T-helper 1 cell (primary cell): Measurements from ENCODE around the gene AFM.
"Not testable (repeated sequence)": the region's sequence is repeated elsewhere in the genome, so short reads cannot be mapped to it uniquely, and the experiment has no call there.

Experiments used
- DNase-seq, 5 donors: peaks; one replicate each; pipeline ENCODE4 v3.0.0-alpha.2; 2012 to 2020

Gene AFM

DNA sequence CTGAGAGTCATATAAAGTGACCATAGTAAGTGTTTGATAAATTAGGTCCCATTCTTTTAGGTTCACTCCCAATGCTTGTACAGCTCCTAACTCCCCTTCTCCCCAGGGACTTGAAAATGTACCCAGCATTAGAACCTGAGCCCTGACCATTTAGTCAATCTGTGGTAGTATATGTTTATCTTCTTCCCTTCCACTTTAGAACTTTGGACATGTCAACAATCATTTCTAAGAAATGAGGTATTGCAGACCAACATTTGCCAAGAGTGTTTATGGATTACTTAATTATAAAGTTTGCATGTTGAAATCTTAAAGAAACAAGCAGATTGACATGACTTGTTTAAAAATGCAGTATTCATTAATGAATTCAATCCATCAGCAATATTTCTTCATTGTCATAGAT lies 26.0 kb downstream of the AFM start:
- no peak for DNase-seq

DNA sequence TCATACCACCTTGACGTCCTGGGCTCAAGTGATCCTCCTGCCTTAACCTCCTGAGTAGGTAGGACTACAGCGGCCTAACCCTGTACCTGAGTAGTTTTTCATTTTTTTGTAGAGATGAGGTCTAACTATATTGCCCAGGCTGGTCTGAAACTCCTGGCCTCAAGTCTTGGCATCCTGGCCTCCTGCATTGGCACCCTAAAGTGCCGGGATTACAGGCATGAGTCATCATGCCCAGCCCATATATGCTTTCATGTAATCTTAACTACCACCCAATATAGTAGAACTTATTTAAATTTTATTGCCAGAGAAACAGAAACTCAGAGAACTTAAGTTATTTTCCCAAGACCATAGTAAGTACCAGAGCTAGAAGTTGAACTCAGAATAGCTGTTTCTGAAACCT lies 27.1 kb downstream of the AFM start:
- no peak for DNase-seq

DNA sequence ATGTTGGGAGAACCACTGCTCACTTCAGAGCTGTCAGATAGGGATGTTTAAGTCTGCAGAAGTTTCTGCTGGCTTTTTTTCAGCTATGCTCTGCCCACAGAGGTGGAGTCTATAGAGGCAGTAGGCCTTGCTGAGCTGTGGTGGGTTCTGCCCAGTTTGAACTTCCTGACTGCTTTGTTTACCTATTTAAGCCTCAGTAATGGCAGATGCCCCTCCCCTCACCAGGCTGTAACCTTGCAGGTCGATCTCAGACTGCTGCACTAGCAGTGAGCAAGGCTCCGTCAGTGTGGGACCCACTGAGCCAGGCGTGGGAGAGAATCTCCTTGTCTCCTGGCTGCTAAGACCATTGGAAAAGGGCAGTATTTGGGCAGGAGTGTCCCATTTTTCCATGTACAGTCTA lies 36.8 kb downstream of the AFM start:
- DNase-seq, result no peak

GRCh38 chr4:73520821-73521220 lies 39.3 kb downstream of the AFM start:
- no peak for DNase-seq

DNA sequence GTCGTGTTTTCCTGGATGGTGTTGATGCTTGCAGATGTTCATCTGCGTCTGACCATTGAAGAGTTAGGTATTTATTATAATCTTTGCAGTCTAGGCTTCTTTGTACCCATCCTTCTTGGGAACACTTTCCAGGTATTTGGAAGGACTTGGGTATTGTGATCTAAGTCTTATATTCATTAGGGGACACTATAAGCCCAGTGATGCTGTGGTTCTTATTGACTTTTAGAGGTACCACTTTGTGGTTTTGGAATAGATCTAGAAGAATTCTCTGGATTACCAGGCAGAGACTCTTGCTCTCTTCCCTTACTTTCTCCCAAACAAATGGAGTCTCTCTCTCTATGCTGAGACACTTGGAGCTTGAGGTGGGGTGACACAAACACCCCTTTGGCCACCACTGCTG lies 41.6 kb downstream of the AFM start:
- DNase-seq, result no peak

DNA sequence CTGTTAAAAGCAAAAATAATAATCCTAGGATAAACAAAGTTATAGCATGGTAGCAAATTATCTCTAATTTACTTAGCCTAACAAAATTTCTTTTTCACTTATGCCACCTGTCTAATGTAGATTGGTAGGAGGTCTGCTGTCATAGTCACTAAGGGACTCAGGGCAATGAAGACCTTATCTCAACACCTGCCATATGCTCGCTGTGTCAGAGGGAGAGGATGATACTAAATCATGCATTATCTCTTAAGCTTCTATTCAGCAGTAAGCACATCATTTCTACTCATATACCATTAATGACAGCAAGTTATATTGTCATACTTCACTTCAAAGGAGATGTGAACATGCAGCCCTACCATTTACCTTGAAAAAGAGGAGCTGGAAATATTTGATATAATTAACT lies 44.1 kb downstream of the AFM start:
- no peak for DNase-seq

GRCh38 chr4:73527196-73527595 lies 45.7 kb downstream of the AFM start:
- DNase-seq, result no peak

- no peak for DNase-seq
Observed at GRCh38 chr4:73528171-73528570, 46.6 kb downstream of the AFM start.

- no peak for DNase-seq
Observed at GRCh38 chr4:73533515-73534422, 52.2 kb downstream of the AFM start.

DNA sequence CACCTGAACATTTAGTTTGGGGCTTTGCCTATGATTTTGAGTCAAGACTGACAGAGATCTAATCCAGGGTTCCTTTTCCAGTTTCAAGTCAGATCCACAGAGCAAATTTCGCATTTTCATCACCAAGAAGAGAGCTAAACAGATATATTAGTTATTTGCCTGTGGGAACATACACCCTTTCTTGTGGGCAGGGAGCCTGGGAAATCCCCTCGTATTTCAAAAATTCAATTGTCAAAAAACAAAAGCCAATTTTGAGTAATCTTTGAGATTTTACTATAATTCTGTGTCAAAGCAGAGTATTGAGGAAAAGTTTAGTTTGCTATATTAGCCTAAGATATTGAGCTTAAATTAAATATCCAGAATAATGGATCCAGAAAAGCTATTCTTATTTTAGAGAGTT lies 56.6 kb downstream of the AFM start:
- DNase-seq, result no peak

DNA sequence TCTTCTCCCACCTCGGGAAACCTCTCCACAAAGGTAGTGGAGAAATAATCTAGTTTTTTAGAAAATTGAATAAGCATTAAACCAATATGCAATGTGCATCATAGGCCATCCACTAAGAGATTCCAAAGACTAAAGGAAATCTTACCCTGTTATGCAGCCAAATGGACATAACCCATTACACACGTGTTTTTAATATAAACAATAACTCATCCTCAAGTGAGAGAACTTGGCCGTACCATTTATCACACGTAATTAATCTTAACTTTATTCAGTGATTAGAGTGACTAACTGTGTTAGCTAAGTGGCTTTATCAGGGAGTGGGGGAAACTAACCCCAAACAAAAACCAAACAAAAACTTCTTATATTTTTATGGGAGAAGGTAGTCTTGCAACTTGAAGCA lies 57.8 kb downstream of the AFM start:
- DNase-seq, result no peak

GRCh38 chr4:73540826-73541225 lies 59.3 kb downstream of the AFM start:
- no peak for DNase-seq

- DNase-seq, result no peak
Observed at GRCh38 chr4:73541251-73541650, 59.7 kb downstream of the AFM start.

- DNase-seq, result no peak
Observed at GRCh38 chr4:73544620-73545019, 63.1 kb downstream of the AFM start.

GRCh38 chr4:73550865-73551264 lies 69.3 kb downstream of the AFM start:
- not testable (repeated sequence) for DNase-seq
